Right renal pelvis (tissue), 4 donors: Measurements from ENCODE around the gene BOC. TPM values are rescaled to one million over a fixed set of nuclear protein-coding genes. Genes with fewer than 3 reads are reported as not detected.

Experiments used
- DNase-seq, 4 donors: peaks; one replicate each; pipeline ENCODE4 v3.0.0-alpha.2; 2013; ENCODE audit warnings: low read depth in 4 of 4, low spot score in 3 of 4, missing footprints in 1 of 4
- polyA plus RNA-seq, 4 donors: library from polyadenylated mRNA; unstranded; fragments of 120-200 nt; gene quantifications; one replicate each; pipeline ENCODE4 v1.2.1, GENCODE V29; 2013; ENCODE audit not compliant: insufficient read length in 4 of 4

The BOC gene
- polyA plus RNA-seq, 4 donors = 21.9 to 33.4 (median 24.5) TPM

DNA sequence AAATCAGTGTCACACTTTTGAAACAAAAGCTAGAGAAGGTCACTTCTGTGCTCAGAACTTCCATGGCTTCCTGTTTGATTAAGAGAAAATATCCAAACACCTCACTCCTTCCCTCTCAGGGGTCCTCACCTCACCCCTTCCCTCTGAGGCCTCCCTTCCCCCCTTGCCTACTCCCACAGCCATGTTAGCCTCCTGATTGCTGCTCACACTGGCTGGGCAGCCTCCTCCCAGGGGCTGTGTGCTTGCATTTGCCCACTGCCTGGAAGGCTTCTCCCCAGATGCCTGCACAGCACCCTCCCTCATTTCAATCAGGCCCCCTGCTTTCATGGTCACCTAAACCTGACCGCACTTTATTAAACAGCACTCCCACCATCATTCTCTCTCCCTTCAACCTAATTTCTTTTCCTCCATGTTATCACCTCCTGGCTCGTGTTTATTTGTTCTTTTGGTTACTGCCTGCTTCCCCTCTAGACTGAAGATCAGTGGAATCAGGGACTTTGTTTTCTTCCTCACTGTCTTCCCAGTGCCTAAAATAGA, 10.4 kb downstream of the BOC start:
- no peak for DNase-seq

GRCh38 chr3:113222451-113223086, 11.2 kb downstream of the BOC start:
- DNase-seq = no peak

DNA sequence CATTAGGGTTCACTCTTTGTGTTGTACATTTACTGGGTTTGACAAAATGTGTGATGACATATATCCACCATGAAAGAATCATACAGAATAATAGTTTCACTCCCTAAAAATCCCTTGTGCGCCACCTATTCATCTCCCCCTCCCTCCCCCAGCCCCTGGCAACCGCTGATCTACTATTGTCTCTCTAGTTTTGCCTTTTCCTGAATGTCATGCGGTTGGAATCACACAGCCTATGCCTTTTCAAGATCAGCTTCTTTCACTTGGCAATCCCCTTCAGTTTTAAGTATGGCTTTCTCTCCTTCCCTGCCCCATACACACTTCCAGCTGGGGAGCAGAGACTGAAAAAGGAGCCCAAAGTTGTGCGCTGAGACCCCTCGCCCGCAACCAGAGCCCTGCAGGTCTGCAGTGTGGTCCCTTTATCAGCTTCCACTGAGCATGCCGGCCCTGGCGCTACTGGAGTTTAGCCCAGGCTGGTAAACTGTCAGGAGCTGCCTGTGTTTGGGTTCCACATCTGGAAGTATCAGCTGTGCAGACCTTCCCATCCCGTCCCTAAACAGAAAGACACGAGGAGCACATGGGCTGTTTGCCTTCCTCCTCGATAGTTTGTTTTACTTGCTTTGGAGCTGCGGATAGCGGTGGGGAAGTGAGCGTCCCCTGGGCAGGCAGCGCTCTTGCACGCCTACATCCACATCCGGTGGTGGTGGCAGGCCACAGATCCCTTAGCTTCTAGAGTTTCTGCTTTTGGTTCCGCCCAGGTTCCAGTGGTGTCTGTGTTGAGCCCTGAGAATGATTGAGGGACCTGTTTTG, 12.3 kb downstream of the BOC start:
- DNase-seq = no peak

DNA sequence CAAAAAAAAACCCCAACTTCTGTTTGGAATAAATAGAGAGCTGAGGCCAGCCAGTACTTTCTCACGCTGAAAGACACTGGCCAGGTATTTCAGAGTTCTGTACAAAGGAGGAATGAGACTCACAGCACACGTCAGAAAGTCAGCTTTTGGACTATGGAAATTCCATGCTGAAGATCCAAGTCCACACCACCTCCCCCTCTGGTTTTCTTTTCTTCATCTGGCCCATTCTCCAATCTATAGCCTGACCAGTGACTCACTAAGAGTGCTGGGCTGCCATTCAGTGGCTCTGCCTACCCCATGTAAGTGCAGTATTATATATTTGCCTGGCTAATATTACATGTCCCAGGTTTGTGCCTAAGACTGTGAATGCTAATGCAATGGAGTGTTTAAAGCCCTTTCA, 13.9 kb downstream of the BOC start:
- DNase-seq = no peak

- no peak for DNase-seq
Observed at GRCh38 chr3:113226491-113226890, 15.1 kb downstream of the BOC start.

GRCh38 chr3:113227146-113227545, 15.8 kb downstream of the BOC start:
- DNase-seq = no peak

GRCh38 chr3:113228498-113229286, 17.3 kb downstream of the BOC start:
- no peak for DNase-seq

DNA sequence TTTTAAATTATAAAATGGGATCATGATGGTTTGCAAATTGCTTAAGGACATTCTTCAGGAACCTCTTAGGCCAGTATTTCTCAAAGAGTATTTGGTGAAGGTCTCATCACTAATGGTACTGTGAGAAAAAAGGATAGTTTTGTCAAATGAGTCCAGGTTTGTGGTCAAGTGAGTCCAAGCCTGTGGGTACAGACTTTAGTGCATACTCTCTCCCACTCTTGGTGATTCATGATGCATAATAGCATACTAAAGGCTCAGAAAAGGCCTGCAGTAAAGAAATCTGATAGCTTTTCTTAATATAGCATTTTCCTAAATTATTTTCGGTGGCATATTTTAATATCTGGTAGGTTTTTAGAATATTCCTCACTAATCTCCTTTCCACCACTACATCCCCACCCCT, 20.0 kb downstream of the BOC start:
- DNase-seq = no peak

GRCh38 chr3:113231827-113232253, 20.5 kb downstream of the BOC start:
- DNase-seq = no peak

GRCh38 chr3:113232342-113232741, 21.0 kb downstream of the BOC start:
- no peak for DNase-seq

DNA sequence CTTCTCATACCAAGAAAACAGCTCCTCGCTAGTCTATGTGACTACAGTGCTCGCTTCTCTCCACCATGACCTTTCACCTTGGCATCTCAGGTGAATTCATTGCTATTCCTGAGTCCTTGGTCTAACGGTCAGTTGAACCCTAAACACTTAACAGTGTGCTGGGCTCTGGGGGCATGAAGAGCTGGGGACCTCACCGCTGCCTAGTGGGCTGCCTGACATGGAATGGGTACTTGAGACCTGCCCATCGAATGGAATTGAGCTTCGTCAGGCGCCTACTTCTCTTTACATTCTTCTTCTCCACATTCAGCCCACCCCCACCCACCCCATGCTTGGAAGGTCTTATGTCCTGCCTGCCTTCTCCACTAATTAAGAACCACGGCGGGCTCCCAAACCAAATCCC, 22.1 kb downstream of the BOC start:
- no peak for DNase-seq

DNA sequence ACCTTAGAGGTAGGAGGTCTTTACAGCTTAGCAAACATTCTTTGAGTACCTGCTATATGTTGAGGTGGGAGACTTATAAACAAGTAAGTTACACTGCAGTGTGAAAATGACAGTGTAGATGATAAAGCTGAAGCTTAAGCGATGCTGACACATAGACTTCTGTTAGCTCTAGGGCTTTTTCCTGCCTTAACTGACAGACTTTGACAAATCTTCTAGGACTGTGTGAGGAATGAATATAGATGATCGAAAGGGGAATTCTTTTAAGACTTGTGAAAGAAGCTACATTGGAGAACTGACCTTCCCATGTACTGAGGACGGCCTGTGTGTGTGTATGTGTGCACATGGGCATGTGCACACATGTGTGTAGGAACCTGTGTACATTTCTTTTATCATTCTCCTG, 22.7 kb downstream of the BOC start:
- no peak for DNase-seq

- no peak for DNase-seq
Observed at GRCh38 chr3:113234688-113235260, 23.4 kb downstream of the BOC start.

- DNase-seq = no peak
Observed at GRCh38 chr3:113238503-113238902, 27.1 kb downstream of the BOC start.

DNA sequence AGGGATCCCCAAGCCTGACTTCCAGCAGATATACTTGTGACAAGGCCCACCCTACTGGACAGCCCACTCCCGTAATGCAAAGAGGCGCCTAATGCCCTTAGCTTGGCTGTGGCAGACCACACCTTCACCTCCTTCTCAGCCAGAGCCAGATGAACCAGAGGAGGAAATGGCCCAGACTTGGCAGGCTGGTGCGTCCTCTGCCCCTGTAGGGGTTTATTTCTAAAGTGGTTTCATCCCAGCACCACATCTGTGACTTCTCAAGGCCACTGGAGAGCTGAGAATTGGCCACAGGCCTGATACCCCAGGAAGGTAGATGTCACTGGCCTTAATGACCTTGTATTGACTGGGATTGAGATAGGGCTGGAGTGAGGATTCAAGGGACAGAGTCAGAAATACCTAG, 29.5 kb downstream of the BOC start:
- DNase-seq = no peak

- DNase-seq = no peak
Observed at GRCh38 chr3:113241292-113242095, 30.1 kb downstream of the BOC start.

DNA sequence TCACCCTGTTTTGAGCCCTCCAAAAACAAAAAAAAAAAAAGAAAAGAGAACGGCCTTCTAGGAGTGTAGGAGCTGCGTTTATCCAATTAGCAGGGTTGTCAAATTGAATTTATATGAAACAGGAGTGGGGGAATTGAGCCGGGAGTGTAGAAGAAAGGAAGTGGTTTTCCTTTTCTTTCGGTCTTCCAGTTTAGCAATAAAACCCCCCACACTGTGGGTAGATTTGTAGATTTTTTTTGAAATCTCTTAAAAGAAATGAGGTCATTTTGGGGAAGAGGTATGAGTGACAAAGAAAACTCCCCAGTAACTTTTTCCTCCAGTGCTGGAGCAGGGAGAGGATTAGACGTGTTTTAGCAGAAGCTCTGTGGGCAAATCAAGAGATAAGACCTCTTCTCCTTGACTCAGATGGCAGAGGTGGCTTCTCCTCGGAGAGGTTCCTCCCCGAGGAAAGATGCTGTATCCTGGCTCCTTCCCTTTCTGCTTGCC, 30.8 kb downstream of the BOC start:
- DNase-seq = peak in 1 of 4 donors; percentile 65

GRCh38 chr3:113243071-113243470, 31.7 kb downstream of the BOC start:
- no peak for DNase-seq

- no peak for DNase-seq
Observed at GRCh38 chr3:113243846-113244245, 32.5 kb downstream of the BOC start.

DNA sequence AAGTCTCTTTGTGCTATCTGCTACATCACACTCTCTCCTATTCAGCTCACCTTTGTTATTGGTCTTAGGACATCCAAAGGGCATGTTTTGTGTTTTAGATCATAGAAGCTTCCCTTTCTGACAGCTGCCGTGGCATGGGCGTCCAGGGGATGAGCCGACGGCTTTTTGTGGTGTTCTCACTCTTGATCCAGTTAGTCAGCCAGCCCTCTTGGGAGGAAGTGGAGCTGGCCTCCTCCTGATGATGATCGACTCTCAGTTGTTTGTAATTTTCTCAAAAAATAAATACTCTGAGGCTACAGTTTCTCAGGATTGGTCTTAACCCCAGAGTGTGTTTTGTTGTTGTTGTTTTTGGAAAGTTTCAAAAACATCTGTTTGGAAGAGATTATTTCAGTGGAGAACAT, 34.4 kb downstream of the BOC start:
- no peak for DNase-seq
